Astrocyte of the hippocampus (primary cell): ENCODE measurements around the gene ZDHHC18.
"Not testable (repeated sequence)": the region's sequence is repeated elsewhere in the genome, so short reads cannot be mapped to it uniquely, and the experiment has no call there.

ENCODE experiments used
- DNase-seq: peaks from one replicate; pipeline ENCODE4 v3.0.0; 2011; ENCODE audit warnings: low read depth, low spot score

ZDHHC18 gene

DNA sequence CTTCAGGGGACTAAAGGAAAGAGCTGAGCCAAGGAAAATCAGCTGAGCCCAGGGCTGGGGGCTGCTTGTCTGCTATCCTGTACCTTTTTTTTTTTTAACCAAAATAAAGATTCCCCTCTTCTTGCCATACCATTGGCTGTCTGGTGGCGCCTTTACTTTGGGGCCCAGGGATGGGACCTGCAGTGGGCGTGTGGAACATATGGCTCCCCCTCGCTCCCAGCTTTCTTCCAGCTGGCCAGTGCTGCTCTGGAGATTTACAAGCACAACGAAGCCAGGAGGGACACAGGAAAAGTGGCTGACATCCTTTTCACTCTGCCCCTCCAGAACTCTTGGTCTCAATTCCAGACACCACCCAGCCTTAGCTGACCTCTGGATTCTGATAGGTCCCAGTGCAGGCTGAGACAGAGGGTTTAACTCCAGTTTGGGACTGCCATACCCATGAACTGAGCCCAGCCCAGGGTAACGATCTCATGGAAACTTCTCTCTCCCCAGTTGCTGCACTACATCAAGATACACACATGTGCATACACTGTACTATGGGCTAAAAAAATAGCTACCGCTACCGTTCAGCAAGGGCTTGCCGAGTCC lies 31.1 kb downstream of the ZDHHC18 start:
- no peak for DNase-seq

DNA sequence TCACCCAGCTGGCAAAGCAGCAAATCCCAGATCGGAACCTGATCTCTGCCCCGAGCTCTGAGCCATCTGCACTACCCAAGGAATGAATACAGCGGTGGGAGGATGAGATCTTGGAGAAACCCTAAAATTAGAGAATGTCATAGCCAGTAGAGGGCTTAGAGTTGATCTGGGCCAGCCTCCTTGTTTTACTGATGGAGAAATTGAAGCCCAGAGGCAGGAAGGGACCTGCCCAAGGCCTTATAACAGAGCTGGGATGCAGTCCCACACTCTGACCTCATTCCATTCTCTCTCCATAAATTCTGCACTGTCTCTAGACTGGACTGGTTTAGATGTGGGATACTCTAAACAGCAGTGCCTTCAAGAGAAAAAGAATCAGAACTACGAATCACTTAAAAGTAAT lies 31.7 kb downstream of the ZDHHC18 start:
- DNase-seq = no peak

DNA sequence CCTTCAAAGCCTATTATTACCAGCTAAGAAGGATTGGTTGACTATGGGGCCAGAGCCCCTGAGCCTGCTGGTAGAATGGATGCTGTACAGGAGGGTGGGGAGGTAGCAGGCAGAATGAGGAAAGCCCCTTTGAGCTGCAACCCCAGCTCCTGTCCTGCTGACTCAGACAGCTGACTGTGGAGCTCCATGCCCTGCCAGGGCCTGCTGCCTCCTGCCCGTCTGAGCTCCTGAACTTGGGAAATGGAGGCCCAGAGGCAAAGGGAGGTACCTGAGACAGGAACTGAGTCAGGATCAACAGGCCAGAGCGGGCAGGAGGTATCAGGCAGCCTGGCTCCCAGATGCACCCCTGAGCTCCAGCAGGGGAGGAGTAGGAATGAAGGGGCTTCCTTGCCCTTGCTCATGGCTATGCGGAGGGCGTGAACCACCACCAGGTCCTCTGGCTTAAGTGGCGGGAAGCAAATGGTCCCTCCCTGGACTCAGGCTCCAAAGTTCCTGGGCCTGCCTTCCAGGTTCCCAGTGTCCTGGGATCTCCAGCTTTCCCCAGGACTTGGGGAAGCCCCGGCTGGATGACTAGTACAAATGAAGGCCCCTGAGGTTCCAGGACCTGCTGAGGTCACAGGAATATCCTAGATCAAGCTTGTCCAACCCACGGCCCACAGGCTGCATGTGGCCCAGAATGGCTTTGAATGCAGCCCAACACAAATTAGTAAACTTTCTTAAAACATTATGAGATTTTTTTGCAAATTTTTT lies 32.6 kb downstream of the ZDHHC18 start:
- DNase-seq = no peak

DNA sequence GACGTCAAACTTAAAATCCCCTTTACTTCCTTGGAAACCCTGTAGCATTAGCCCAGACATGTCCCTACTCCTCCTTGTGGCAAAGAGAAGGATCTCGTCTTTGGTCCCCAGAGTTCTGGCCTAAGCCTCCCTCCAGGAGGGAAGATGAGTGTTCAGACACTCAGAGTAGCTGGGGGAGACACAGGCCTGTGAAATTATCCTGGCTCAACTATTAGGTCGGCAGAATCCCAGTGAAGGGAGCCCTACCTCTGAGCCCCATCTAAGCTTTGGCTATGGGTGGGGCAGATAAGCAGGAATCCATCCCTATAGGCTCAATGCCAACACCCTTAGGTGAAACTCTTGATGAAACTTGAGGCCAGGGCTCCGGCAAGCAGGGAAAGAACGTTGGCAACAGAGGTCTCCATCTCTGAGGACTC lies 34.8 kb downstream of the ZDHHC18 start:
- peak; percentile 35 for DNase-seq

DNA sequence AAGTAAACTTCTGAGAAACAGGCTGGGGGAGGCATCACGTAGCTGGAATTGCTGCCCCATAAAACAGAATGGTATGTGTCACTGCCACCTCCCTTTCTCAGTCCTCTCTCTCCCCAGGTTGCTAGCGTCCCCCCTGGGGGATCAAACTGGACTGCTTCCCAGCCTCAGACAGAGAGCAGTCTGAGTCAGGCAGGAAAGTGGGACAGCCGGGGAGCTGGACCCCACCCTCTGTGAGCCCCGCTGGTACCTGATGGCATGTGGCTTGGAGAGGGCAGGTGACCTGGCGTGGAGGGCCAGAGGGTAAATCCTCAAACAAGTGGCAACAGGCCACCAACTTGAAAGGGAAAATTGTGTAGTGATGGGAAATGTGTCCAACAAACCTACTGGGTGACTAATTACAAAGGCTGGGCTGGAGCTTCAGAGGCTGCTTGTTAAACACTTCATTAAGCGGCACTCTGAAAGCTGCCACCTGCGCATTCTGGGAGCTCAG lies 35.4 kb downstream of the ZDHHC18 start:
- peak; percentile 32 for DNase-seq

DNA sequence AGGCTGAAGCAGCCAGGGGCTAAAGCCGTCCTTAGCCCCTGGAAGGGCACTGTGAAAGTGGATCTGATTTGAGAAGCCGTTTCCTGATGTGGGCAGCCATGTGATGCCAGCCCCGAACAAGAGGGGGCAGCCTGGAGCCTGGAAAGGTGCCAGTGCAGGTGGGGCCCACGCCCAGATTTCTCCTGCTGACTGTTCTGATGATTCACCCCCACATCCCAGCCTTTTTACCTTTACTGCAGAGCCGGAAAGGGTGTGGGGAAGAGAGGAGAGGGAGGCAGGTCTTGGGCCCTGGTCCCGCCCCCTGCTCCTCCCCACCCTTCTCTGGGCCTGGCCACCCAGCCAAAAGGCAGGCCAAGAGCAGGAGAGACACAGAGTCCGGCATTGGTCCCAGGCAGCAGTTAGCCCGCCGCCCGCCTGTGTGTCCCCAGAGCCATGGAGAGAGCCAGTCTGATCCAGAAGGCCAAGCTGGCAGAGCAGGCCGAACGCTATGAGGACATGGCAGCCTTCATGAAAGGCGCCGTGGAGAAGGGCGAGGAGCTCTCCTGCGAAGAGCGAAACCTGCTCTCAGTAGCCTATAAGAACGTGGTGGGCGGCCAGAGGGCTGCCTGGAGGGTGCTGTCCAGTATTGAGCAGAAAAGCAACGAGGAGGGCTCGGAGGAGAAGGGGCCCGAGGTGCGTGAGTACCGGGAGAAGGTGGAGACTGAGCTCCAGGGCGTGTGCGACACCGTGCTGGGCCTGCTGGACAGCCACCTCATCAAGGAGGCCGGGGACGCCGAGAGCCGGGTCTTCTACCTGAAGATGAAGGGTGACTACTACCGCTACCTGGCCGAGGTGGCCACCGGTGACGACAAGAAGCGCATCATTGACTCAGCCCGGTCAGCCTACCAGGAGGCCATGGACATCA lies 36.5 kb downstream of the ZDHHC18 start, which contains the start of gene SFN:
Gene SFN, plus strand, starts transcription at position 369 of the 904 bp plus-strand sequence. Its CDS starts 64 bp downstream, at position 433.
- no peak for DNase-seq

DNA sequence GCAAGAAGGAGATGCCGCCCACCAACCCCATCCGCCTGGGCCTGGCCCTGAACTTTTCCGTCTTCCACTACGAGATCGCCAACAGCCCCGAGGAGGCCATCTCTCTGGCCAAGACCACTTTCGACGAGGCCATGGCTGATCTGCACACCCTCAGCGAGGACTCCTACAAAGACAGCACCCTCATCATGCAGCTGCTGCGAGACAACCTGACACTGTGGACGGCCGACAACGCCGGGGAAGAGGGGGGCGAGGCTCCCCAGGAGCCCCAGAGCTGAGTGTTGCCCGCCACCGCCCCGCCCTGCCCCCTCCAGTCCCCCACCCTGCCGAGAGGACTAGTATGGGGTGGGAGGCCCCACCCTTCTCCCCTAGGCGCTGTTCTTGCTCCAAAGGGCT lies 37.2 kb downstream of the ZDHHC18 start:
- DNase-seq = no peak

DNA sequence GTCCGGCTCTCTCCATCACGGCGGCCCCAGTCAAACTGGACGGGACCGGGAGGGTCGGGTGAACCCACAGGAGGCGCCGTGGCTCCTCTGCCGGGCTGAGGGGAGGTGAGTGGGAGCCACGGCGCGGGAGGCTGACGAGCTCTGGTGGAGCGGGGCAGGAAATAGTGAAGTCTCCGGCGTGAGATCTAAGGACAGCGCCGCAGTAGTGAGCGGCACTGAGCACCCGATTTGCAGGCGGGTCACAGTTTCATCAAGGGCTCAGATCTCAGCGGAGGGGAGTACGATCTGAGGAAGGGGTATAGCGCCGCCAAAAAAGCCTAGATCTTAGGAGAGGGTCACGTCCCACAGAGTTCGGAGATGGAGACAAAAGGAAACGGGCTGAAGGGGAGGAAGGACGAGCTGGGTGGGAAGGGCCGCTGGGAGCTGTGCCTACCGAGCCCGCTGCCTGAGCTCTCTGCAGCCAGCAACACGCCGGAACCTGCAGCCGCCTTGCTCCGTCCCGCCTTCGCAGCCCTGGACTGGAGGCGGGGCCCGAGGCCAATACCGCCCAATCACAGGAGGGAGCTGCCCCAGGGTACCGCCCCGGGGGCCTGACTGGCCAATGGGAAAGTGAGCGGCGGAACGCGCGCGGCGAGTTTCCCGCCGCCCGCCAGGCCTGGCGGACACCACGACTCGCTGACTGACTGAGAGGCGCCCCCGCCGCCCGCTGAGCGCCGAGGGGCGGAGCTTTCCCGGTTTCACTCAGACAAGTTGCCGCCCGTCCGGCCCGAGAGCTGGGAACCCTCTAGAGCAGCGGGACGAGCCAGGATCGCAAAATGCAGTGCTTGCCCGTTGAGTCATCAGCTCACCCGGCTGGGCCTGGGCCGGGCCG lies 38.4 kb downstream of the ZDHHC18 start:
- peak; percentile 100 for DNase-seq

DNA sequence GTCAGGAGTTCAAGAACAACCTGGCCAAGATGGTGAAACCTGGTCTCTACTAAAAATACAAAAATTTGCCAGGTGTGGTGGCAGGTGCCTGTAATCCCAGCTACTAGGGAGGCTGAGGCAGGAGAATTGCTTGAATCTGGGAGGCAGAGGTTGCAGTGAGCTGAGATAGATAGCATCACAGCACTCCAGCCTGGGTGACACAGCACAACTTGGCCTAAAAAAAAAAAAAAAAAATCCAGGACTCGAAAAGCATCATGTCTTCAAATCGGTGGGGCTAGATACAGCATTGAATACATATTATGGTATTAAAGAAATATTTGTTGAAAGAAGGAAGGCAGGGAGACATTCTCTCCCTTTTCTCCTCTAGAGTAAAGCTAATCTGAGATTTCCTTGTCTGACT lies 46.6 kb downstream of the ZDHHC18 start:
- not testable (repeated sequence) for DNase-seq

DNA sequence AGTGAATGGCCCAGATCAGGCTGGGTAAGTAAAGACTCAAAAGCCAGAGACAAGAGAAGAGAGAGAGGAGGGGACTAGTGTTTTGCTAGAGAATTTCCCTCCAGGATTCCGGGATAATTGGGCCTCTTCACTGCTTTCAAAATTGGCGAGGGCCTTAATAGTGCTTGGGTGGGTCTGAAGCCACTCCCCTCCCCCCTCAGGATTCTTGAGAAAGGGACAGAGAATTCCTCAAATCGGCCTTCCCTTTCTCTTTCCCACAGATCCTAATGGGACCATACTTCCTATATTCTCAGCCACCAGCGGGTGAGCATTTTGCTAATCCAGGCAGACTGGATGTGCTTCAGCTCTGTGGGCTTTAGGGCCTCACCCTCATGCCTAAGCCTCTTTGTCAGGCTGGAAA lies 48.4 kb downstream of the ZDHHC18 start:
- DNase-seq = no peak

DNA sequence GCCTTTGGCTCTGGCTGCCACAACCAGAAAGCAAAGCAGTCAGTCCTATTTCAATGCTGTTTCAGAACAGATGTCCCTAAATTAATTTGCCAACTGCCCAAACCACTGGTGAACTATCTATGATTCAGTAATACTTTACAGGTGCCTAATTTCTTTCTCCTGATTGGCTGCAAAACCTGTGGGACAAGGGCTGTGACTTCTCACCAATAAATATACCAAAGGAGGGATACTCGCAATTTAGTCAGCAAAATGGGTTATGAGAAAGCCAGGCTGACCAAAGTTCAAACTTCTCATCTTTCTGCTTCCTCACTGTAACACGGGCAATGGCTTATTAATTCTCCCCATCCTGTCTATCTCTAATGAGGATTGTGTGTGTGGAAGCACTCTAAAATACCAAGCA lies 50.8 kb downstream of the ZDHHC18 start:
- no peak for DNase-seq

DNA sequence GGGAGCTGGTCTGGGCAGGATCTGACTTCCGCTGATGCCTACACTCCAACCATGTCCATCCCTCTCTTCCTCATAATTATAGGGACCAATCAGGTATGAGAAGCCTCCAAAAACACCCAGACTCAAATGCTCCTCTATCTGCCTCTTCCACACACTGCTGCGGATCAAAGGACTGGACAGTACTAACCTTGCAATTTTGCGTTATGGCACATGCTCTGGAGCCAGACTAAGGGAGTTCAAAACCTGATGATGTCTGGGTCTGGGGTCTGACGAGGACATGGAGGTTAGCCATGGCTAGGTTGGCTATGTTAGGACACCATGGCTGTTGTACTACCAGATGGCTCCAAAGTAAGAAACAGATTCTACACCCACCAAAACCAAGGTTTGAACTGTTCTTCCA lies 53.3 kb downstream of the ZDHHC18 start:
- no peak for DNase-seq

DNA sequence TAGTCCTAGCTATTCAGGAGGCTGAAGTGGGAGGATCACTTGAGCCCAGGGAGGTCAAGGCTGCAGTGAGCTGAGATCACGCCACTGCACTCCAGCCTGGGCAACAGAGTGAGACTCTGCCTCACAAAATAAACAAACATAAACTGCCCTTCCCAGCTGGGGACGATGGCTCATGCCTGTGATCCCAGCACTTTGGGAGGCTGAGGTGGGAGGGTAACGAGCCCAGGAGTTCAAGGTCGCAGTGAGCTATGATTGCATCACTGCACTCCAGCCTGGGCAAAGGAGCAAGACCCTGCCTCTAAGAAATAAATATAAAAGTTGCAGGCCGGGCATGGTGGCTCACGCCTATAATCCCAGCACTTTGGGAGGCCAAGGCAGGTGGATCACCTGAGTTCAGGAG lies 55.1 kb downstream of the ZDHHC18 start:
- not testable (repeated sequence) for DNase-seq

DNA sequence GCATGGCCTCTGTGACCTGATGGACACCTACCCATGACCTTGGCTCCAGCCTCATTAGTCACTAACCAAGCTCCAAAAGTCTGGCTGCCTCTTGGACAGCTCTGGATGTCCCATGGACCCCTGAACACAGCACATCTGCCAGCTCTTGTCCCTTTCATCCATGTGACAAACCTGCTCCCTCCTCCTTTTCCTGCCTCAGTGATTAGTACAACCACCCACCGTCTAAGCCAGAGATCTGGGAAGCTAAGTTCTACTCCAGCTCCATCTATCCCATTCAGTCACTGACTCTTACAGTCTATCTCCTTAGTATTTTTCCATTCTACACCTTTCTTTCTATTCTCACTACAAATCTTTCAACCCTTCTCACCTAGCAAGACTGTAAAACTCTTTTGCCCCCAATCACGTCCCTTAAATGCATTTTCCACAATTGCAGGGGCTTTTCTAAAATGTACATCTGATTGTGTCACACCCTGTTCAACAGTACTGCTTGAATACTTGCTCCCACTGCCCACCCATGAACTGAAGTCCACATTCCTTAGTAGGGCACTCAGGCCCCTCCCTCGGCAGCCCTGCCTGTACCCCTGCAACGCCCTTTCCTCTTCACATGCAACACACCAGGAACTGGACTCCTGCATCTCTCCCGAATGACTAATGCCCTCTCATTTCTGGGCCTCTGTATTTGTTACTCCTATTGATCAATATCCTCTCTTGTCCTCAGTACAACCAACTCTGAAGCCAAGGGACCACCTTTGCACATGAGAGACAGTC lies 56.4 kb downstream of the ZDHHC18 start:
- DNase-seq = no peak

DNA sequence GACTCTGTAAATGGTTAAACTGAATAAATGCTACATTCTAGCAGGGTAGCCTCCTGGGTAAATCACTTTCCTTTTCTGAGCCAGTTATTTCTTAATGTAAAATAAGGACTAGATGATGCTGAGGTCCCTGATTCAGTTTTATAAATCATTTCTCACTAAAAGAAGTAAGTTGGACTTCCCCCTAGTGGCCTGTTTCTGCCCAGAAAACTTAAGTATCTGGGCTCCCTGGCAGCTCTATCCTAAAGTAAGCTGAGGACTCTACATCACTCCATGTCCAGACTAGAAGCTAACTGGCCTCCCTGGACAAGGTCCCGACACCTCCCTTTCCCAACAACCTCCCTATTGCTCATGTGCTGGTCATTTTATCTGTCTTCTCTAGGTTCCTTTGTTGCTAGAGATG lies 60.6 kb downstream of the ZDHHC18 start:
- peak; percentile 52 for DNase-seq

DNA sequence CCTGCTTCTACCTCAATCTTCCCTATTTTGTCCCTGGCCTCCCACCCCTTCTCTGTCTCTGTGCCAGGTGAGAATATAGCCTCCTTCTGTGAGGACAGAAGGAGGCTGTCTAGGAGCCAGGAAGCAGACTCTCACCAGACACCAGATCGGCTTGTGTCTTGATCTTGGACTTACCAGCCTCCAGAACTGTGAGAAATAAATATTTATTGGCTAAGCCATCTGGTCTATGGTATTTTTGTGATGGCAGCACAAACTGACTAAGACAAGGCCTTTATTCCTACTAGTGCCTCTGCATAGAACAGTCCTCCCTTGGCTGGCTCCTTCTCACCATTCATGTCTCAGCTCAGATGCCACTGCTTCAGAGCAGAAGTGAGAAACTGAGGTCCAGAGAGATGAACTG lies 61.7 kb downstream of the ZDHHC18 start:
- no peak for DNase-seq

DNA sequence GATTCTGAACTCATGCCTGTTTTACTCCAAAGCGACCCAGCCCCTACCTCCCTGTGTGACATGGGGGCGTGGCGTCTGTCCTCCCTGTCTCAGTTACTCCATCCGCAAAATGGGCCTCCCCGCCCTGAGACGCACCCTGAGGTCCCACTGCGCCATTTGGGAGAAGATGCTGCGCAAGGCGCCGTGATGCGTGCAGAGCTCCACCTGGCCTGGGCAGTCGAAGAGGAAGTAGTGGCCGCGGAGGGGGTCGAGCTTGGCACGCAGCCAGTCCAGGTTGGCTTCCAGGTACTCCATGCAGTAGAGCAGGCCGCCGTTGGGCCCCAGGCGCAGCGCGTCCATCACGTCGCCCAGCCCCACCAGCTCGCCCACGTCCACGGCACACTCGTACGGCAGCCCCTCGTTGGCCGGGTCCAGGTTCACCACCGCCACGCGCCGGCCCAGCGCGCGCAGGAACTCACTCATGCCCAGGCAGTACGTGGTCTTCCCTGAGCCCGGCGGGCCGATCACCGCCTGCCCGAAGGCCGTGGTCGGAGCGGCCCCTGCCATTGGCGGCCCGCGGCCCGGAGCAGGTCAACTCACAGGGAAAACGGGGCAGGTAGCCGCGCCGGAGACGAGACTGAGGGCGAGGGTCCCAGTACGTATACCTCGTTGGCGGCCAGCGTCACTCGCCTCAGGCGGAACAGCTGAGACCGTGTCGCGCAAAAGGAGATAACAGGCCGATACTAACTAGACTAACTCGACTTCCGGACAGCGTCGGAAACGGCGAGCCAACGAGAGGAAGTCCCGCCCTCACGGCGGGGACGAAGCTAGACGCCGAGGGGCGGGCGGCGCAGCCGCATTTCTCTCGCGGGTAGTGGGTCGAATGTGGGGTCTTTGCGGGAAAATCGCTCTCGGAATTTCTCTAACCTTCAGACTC lies 63.3 kb downstream of the ZDHHC18 start, which contains the start of gene GPN2:
Gene GPN2, minus strand, starts transcription at position 733 of the 916 bp plus-strand sequence. Its CDS starts 187 bp downstream, at position 546.
- peak; percentile 90 for DNase-seq

DNA sequence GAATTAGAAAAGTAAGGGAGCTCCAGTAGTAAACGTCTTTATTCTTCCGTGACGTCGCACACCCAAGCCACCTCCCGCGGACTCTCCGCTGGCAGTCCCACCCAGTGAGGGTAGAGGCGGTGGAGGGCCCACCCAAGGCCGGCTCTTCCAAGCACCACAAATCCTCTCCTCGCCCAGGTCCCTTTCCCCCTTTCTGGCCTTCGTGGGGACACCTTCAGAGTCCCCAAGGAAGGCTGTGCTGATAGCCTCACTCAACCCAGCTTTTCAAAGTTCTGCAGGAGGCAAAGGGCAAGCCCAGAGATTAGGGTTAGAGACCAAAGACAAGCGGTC lies 63.9 kb downstream of the ZDHHC18 start:
- no peak for DNase-seq

DNA sequence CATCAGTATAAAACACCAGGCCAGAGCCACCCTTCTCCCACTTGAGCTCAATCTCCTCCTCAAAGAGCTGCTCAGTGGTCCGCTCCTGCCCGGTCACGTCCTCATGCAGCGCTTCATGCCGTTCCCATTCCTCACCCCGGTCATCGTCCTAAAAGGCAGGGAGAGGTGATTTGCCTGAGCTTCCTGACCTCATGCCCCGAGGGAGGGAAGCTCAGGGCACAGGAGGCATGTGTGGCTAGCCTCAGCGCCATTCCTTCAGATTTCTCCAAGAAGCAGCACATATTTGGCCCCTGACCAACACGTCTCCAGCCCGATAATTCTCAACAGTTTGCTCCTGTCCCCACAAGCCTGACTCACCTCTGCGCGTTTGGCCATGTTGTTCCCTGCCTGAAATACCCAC lies 67.8 kb downstream of the ZDHHC18 start:
- peak; percentile 28 for DNase-seq
